SHP77 (cell line): Measurements from ENCODE around the gene KCNC3.

Experiments
- DNase-seq, 2 experiments: peaks; one replicate each; lab custom pipeline; 2025; lab: John Stamatoyannopoulos, UW

KCNC3 gene

GRCh38 chr19:50311723-50312635 lies 17.2 kb downstream of the KCNC3 start:
- peak; percentile 48 to 71 for DNase-seq

- DNase-seq: no peak
Measured at GRCh38 chr19:50310759-50311465, 18.3 kb downstream of the KCNC3 start.

- no peak for DNase-seq
Measured at GRCh38 chr19:50309396-50310125, 19.6 kb downstream of the KCNC3 start.

GRCh38 chr19:50308991-50309390 lies 20.2 kb downstream of the KCNC3 start:
- no peak for DNase-seq

- no peak for DNase-seq
Measured at GRCh38 chr19:50303558-50303957, 25.6 kb downstream of the KCNC3 start.

GRCh38 chr19:50301607-50301971 lies 27.6 kb downstream of the KCNC3 start:
- no peak for DNase-seq

GRCh38 chr19:50300814-50301606 lies 28.2 kb downstream of the KCNC3 start:
- DNase-seq: no peak

GRCh38 chr19:50300051-50300450 lies 29.1 kb downstream of the KCNC3 start:
- DNase-seq: no peak

- DNase-seq: no peak
Measured at GRCh38 chr19:50293263-50294004, 35.7 kb downstream of the KCNC3 start.

- no peak for DNase-seq
Measured at GRCh38 chr19:50292216-50292827, 36.9 kb downstream of the KCNC3 start.

- DNase-seq: no peak
Measured at GRCh38 chr19:50290775-50291174, 38.4 kb downstream of the KCNC3 start.

GRCh38 chr19:50290011-50290410 lies 39.2 kb downstream of the KCNC3 start:
- no peak for DNase-seq

- no peak for DNase-seq
Measured at GRCh38 chr19:50288954-50289353, 40.2 kb downstream of the KCNC3 start.

GRCh38 chr19:50287331-50287730 lies 41.8 kb downstream of the KCNC3 start:
- DNase-seq: no peak

GRCh38 chr19:50286443-50286842 lies 42.7 kb downstream of the KCNC3 start:
- no peak for DNase-seq

- no peak for DNase-seq
Measured at GRCh38 chr19:50285833-50286232, 43.3 kb downstream of the KCNC3 start.

GRCh38 chr19:50281491-50281890 lies 47.7 kb downstream of the KCNC3 start:
- DNase-seq: no peak

- no peak for DNase-seq
Measured at GRCh38 chr19:50280983-50281382, 48.2 kb downstream of the KCNC3 start.

GRCh38 chr19:50280074-50280473 lies 49.1 kb downstream of the KCNC3 start:
- no peak for DNase-seq

GRCh38 chr19:50277966-50278580 lies 51.1 kb downstream of the KCNC3 start:
- no peak for DNase-seq
